Adrenal gland (tissue), 5 donors: ENCODE results near the gene C6orf15.

Experiments used
- CTCF ChIP-seq, 6 experiments: fragments of 450-650 bp in 4 of 6; fragments of 200-600 bp in 2 of 6; sonication (generic) in 1 of 6; IDR thresholded peaks; 1 replicate in 5 of 6; 2 replicates in 1 of 6; pipeline versions ENCODE4 v1.5.1 to v1.8.0; 2016 to 2021; ENCODE audit warnings: antibody characterized with exemption in 6 of 6, mild to moderate bottlenecking in 2 of 6, moderate library complexity in 1 of 6
- POLR2A ChIP-seq, 2 donors: fragments of 450-650 bp; IDR thresholded peaks; one replicate each; pipeline ENCODE4 v1.6.1; 2017; ENCODE audit warnings: antibody characterized with exemption in 2 of 2, mild to moderate bottlenecking in 2 of 2, moderate library complexity in 1 of 2
- donor health status: DM: no; HTN: no; CAD: no.

- TF ChIP-seq POLR2A (IDR thresholded peaks at IDR 0.05): no peak
- TF ChIP-seq CTCF (IDR thresholded peaks at IDR 0.05): no peak
These were observed 15.7 kb downstream of the C6orf15 start for GRCh38 chr6:31096656-31097055.
